HepG2 (cell line): ENCODE measurements around the gene LHFPL2. TPM values are rescaled to one million over a fixed set of nuclear protein-coding genes. Genes with fewer than 3 reads are reported as not detected.

ENCODE experiments used
- ATAC-seq: fragments of 200-7000 bp; cut with Tn5 transposase; 3 replicates; pipeline ENCODE4 v1.9.1; 2020; ENCODE audit warnings: mild to moderate bottlenecking, moderate library complexity
- BruUV-seq: library from RNA; stranded (reverse); fragments of 400-500 nt; replicated peaks from 2 replicates; lab custom pipeline; 2021; lab: Mats Ljungman, UMichigan
- CTCF ChIA-PET: fragments of 300-600 bp; formaldehyde crosslinking; extraction: SDS; loops from one replicate; lab custom pipeline; 2021; ENCODE audit warnings: low total read pairs, inconsistent platforms, low intra/inter-chr PET ratio; lab: Yijun Ruan, JAX
- POLR2A ChIA-PET: fragments of 350-600 bp; sonication (Branson Sonifier 250); formaldehyde crosslinking; loops from one replicate; lab custom pipeline; 2020; ENCODE audit warnings: antibody characterized with exemption, inconsistent platforms; lab: Yijun Ruan, JAX
- DNase-seq: peaks from one replicate; pipeline ENCODE4 v3.0.0-alpha.2; 2015; ENCODE audit warnings: low spot score
- FAIRE-seq: peaks from 3 replicates; lab custom pipeline; 2011; peaks lifted over from hg19 to GRCh38; lab: Jason Lieb, UNC
- H2AFZ ChIP-seq: one replicate; pipeline ENCODE4 v1.6.1; 2011; ENCODE audit warnings: low read length, inconsistent platforms
- H3K27ac ChIP-seq: fragments of 300-600 bp; 3 replicates; pipeline ENCODE4 v1.8.0; 2011; ENCODE audit warnings: mixed run types, mild to moderate bottlenecking, mixed read lengths, low read length, inconsistent platforms; ENCODE audit not compliant: insufficient read depth; ENCODE audit errors: extremely low read length
- H3K27me3 ChIP-seq, 2 experiments: fragments of 200-600 bp in 1 of 2; 2 replicates in 1 of 2; 3 replicates in 1 of 2; pipeline versions ENCODE4 v1.6.0 to v1.8.0; 2011; ENCODE audit warnings: low read length in 2 of 2, mild to moderate bottlenecking in 2 of 2, moderate library complexity in 2 of 2, inconsistent platforms in 1 of 2; ENCODE audit not compliant: insufficient read depth in 2 of 2, control insufficient read depth in 1 of 2
- H3K36me3 ChIP-seq, 2 experiments: fragments of 200-600 bp in 1 of 2; replicated peaks in 1 of 2; 2 replicates in 1 of 2; 3 replicates in 1 of 2; pipeline versions ENCODE4 v1.5.1 to v1.8.0; 2011; ENCODE audit warnings: low read length in 2 of 2, inconsistent platforms in 1 of 2; ENCODE audit not compliant: insufficient read depth in 2 of 2, control insufficient read depth in 1 of 2
- H3K4me1 ChIP-seq: 2 replicates; pipeline ENCODE4 v1.5.1; 2012; ENCODE audit warnings: low read length, inconsistent platforms; ENCODE audit not compliant: insufficient read depth
- H3K4me2 ChIP-seq: 2 replicates; pipeline ENCODE4 v1.6.0; 2011; ENCODE audit warnings: low read depth, low read length, inconsistent platforms
- H3K4me3 ChIP-seq, 3 experiments: fragments of 200-600 bp in 1 of 3; sonication (generic), shearing (Covaris generic) in 1 of 3; replicated peaks in 1 of 3; 2 replicates each; pipeline ENCODE4 v1.5.1; 2011 to 2016; ENCODE audit warnings: low read length in 3 of 3, inconsistent platforms in 2 of 3, low read depth in 2 of 3, mild to moderate bottlenecking in 2 of 3, control low read depth in 1 of 3, mixed read lengths in 1 of 3; ENCODE audit not compliant: insufficient read depth in 1 of 3
- H3K79me2 ChIP-seq: one replicate; pipeline ENCODE4 v1.6.1; 2011; ENCODE audit warnings: low read length, inconsistent platforms; ENCODE audit not compliant: insufficient read depth
- H3K9ac ChIP-seq: 2 replicates; pipeline ENCODE4 v1.6.0; 2011; ENCODE audit warnings: mild to moderate bottlenecking, low read depth, low read length, inconsistent platforms; ENCODE audit not compliant: insufficient read depth
- H3K9me3 ChIP-seq: 2 replicates; pipeline ENCODE4 v1.5.1; 2012; ENCODE audit warnings: mild to moderate bottlenecking, low read length
- H4K20me1 ChIP-seq: 2 replicates; pipeline ENCODE4 v1.6.0; 2011; ENCODE audit warnings: inconsistent platforms, mild to moderate bottlenecking, low read length, moderate library complexity; ENCODE audit not compliant: insufficient read depth
- SATB2 ChIP-seq: sonication (generic); formaldehyde crosslinking; IDR thresholded peaks from 2 replicates; pipeline ENCODE4 v1.5.0; 2020; ENCODE audit warnings: missing genetic modification reagents
- ZNF205 ChIP-seq: IDR thresholded peaks from 2 replicates; pipeline ENCODE4 v1.6.1; 2018; ENCODE audit warnings: missing biosample characterization, missing genetic modification reagents
- ZNF224 ChIP-seq: sonication (generic); formaldehyde crosslinking; IDR thresholded peaks from 2 replicates; pipeline ENCODE4 v1.5.0; 2020; ENCODE audit warnings: mild to moderate bottlenecking, missing genetic modification reagents
- ZNF34 ChIP-seq: sonication (generic); formaldehyde crosslinking; IDR thresholded peaks from 2 replicates; pipeline ENCODE4 v1.4.0; 2020; ENCODE audit warnings: mild to moderate bottlenecking, missing genetic modification reagents, borderline replicate concordance
- ZNF577 ChIP-seq: sonication (generic); formaldehyde crosslinking; IDR thresholded peaks from 2 replicates; pipeline ENCODE4 v1.4.0; 2020; ENCODE audit warnings: mild to moderate bottlenecking, low read depth, missing genetic modification reagents, borderline replicate concordance
- WGBS: methylation state at CpG from one replicate; pipeline ENCODE4 v1.1.6; 2017; ENCODE audit warnings: low lambda C conversion rate; 5-methylcytosine and 5-hydroxymethylcytosine counted together
- in situ Hi-C: cut with HindIII; loops from 2 replicates; pipeline ENCODE4 v1.10.0; 2017; ENCODE audit warnings: low pct_unique_long_range_greater_than_20kb; ENCODE audit not compliant: extremely low pct_ligation_motif_present
- intact Hi-C: fragments of 100-400 bp; cut with micrococcal nuclease; formaldehyde crosslinking; loops from one replicate; pipeline ENCODE4 v1.10.0; 2022; ENCODE audit not compliant: unreplicated experiment
- polyA plus RNA-seq, 8 experiments: library from polyadenylated mRNA; depleted of rRNA in 3 of 8; stranded (reverse) in 7 of 8; unstranded in 1 of 8; fragments of >200 nt; fragmentation: Illumina TruSeq in 4 of 8; extraction: Trizol in 4 of 8; gene quantifications; 2 replicates each; pipeline versions ENCODE4 v1.2.1 to v1.2.3, GENCODE V29; 2011 to 2016; ENCODE audit warnings: low read depth in 4 of 8, missing spikeins in 1 of 8, mixed read lengths in 1 of 8; ENCODE audit not compliant: insufficient read depth in 1 of 8
- total RNA-seq, 5 experiments: library from RNA; depleted of rRNA; stranded (reverse); fragments of >200 nt; fragmentation: Illumina TruSeq; extraction: Trizol; gene quantifications; 2 replicates each; pipeline ENCODE4 v1.2.3, GENCODE V29; 2016; ENCODE audit warnings: low read depth in 1 of 5
- TF ChIP-seq, protein P1 (sequence below): sonication (generic); formaldehyde crosslinking; IDR thresholded peaks from 2 replicates; pipeline ENCODE4 v1.4.0; 2020; ENCODE audit warnings: missing genetic modification reagents, borderline replicate concordance
- TF ChIP-seq, protein P2 (sequence below): sonication (generic); formaldehyde crosslinking; IDR thresholded peaks from 2 replicates; pipeline ENCODE4 v1.5.0; 2020; ENCODE audit warnings: mild to moderate bottlenecking, missing genetic modification reagents, borderline replicate concordance

LHFPL2 gene
- total and polyA plus RNA-seq, 2 of the 13 experiments (the other 11 are each of a cell fraction or from before 2014, with no cell fraction given), result 6.0 to 20.0 TPM

DNA sequence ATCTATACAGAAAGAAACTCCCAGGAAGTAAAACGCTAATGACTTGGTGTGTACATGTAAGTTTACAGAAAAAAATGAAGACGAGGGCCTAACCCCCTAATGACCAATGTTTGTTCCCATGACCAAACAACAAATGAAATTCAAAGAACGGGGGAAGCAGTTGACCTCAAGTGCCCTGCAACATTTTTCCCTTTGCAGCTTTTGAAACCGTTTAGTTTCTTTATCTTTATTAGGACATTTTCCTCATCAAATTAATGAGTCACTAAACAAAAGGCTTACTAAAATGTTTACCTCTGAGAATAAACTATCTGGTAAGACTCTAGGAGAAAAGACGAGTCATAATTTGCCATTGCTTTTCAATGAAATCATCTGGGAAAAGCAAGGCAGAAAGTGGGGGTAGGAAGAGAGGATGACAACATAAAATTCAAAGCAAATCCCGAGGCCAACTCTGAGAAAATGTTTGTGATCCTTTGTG lies 57.4 kb downstream of the LHFPL2 start (continued):
- TF ChIP-seq, protein P1, sequence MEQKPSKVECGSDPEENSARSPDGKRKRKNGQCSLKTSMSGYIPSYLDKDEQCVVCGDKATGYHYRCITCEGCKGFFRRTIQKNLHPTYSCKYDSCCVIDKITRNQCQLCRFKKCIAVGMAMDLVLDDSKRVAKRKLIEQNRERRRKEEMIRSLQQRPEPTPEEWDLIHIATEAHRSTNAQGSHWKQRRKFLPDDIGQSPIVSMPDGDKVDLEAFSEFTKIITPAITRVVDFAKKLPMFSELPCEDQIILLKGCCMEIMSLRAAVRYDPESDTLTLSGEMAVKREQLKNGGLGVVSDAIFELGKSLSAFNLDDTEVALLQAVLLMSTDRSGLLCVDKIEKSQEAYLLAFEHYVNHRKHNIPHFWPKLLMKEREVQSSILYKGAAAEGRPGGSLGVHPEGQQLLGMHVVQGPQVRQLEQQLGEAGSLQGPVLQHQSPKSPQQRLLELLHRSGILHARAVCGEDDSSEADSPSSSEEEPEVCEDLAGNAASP (CRISPR knock-in tag), result peak; percentile 35; the same call in 1 of the 2 replicates
- TF ChIP-seq ZNF205 (CRISPR knock-in tag) (peak; percentile 87), ZNF34 (CRISPR knock-in tag) (no peak)

DNA sequence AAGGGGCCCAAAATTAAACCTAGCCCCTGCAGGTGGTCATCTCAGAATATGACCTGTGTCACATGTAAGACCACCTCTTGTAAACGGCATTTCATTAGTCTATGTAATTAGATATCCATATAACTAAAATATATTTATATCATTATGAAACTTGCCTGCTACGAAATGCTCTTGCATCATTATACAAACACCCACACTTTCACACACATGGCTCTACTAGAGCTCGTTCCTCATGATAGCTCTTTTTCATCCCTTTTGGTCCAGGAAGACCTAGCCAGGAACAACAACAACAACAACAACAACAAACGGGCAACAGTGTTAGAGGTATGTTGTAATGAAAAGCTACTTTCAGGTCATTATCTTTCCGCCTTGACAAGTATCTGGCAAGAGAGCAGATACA lies 58.6 kb downstream of the LHFPL2 start:
- intact Hi-C loops (no loop called here), in situ Hi-C loops (no loop called here)
- Histone ChIP-seq H3K36me3 (peaks cover 2 to 11% of the 10 kb centered on the region in 2 experiments; a peak in 4 of 5 replicates), H3K9me3 (no peaks in the 10 kb centered on the region), H3K79me2 (peaks cover 42% of the 10 kb centered on the region), H3K27me3 (no peaks in the 10 kb centered on the region), H3K4me1 (peaks cover 68% of the 10 kb centered on the region), H3K4me3 (no peak overlapping the region), H3K27ac (no peak overlapping the region), H3K4me2 (no peak overlapping the region), H3K9ac (no peak overlapping the region), H4K20me1 (no peaks in the 10 kb centered on the region), H2AFZ (no peak overlapping the region)
- 86% methylated on average over 5 of the region's 5 CpGs for WGBS
- TF ChIP-seq, protein P2, sequence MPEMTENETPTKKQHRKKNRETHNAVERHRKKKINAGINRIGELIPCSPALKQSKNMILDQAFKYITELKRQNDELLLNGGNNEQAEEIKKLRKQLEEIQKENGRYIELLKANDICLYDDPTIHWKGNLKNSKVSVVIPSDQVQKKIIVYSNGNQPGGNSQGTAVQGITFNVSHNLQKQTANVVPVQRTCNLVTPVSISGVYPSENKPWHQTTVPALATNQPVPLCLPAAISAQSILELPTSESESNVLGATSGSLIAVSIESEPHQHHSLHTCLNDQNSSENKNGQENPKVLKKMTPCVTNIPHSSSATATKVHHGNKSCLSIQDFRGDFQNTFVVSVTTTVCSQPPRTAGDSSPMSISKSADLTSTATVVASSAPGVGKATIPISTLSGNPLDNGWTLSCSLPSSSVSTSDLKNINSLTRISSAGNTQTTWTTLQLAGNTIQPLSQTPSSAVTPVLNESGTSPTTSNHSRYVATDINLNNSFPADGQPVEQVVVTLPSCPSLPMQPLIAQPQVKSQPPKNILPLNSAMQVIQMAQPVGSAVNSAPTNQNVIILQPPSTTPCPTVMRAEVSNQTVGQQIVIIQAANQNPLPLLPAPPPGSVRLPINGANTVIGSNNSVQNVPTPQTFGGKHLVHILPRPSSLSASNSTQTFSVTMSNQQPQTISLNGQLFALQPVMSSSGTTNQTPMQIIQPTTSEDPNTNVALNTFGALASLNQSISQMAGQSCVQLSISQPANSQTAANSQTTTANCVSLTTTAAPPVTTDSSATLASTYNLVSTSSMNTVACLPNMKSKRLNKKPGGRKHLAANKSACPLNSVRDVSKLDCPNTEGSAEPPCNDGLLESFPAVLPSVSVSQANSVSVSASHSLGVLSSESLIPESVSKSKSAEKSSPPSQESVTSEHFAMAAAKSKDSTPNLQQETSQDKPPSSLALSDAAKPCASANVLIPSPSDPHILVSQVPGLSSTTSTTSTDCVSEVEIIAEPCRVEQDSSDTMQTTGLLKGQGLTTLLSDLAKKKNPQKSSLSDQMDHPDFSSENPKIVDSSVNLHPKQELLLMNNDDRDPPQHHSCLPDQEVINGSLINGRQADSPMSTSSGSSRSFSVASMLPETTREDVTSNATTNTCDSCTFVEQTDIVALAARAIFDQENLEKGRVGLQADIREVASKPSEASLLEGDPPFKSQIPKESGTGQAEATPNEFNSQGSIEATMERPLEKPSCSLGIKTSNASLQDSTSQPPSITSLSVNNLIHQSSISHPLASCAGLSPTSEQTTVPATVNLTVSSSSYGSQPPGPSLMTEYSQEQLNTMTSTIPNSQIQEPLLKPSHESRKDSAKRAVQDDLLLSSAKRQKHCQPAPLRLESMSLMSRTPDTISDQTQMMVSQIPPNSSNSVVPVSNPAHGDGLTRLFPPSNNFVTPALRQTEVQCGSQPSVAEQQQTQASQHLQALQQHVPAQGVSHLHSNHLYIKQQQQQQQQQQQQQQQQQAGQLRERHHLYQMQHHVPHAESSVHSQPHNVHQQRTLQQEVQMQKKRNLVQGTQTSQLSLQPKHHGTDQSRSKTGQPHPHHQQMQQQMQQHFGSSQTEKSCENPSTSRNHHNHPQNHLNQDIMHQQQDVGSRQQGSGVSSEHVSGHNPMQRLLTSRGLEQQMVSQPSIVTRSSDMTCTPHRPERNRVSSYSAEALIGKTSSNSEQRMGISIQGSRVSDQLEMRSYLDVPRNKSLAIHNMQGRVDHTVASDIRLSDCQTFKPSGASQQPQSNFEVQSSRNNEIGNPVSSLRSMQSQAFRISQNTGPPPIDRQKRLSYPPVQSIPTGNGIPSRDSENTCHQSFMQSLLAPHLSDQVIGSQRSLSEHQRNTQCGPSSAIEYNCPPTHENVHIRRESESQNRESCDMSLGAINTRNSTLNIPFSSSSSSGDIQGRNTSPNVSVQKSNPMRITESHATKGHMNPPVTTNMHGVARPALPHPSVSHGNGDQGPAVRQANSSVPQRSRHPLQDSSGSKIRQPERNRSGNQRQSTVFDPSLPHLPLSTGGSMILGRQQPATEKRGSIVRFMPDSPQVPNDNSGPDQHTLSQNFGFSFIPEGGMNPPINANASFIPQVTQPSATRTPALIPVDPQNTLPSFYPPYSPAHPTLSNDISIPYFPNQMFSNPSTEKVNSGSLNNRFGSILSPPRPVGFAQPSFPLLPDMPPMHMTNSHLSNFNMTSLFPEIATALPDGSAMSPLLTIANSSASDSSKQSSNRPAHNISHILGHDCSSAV (CRISPR knock-in tag), result no peak
- no peak for TF ChIP-seq ZNF577 (CRISPR knock-in tag)
- TF ChIP-seq ZNF224, result no peak
- no peak for TF ChIP-seq SATB2 (CRISPR knock-in tag)
- no TSS peak for BruUV-seq
- CTCF ChIA-PET, result no interaction called here
- POLR2A ChIA-PET, result no interaction called here
- FAIRE-seq (no peak), ATAC-seq (no peak), DNase-seq (no peak)
